Measurements from ENCODE around the gene PTPRN2. TPM values are rescaled to one million over a fixed set of nuclear protein-coding genes. Genes with fewer than 3 reads are reported as not detected.

Gene PTPRN2
- total and polyA plus RNA-seq, 2 of the 13 experiments (the other 11 are each of a cell fraction or from before 2014, with no cell fraction given): 2.5 to 24.2 TPM

- DNase-seq (ENCODE audit: low spot score) (no peak), FAIRE-seq (no peak), ATAC-seq (no peak)
- H4K20me1 ChIP-seq (ENCODE audit: insufficient read depth, low read length): 0 out of 2 replicates have a peak, but pooled peaks cover 3% of the 10 kb centered on the region
- no peak overlapping the region for H3K9ac ChIP-seq (ENCODE audit: insufficient read depth, low read depth, low read length)
- no peaks in the 10 kb centered on the region for H3K79me2 ChIP-seq (ENCODE audit: insufficient read depth, low read length)
- H3K27me3 ChIP-seq (ENCODE audit: control insufficient read depth in 1 of 2, insufficient read depth in 2 of 2, low read length in 2 of 2): peaks cover 2 to 55% of the 10 kb centered on the region in 2 experiments; a peak in 3 of 5 replicates
- H2AFZ ChIP-seq (ENCODE audit: low read length): no peak overlapping the region
- no peak overlapping the region for H3K4me3 ChIP-seq (replicated peaks in 1 of 3; ENCODE audit: insufficient read depth in 1 of 3, low read depth in 2 of 3, low read length in 3 of 3)
- in situ Hi-C loops (cut with HindIII; ENCODE audit: extremely low pct_ligation_motif_present, low pct_unique_long_range_greater_than_20kb): no loop called here
- H3K4me2 ChIP-seq (ENCODE audit: low read depth, low read length): no peak overlapping the region
- TF ChIP-seq ZNF101 (CRISPR knock-in tag; IDR thresholded peaks at IDR 0.05; ENCODE audit: borderline replicate concordance, low read depth): no peak
- no peak for TF ChIP-seq ZNF709 (CRISPR knock-in tag; IDR thresholded peaks at IDR 0.05)
- no peak for TF ChIP-seq U2AF1 (optimal IDR thresholded peaks at IDR 0.05; ENCODE audit: low read depth, low read length)
- TF ChIP-seq SRSF4 (IDR thresholded peaks at IDR 0.05; ENCODE audit: low read depth, low read length, poor library complexity, severe bottlenecking): no peak
- TF ChIP-seq MAF1 (CRISPR knock-in tag; IDR thresholded peaks at IDR 0.05; ENCODE audit: borderline replicate concordance): no peak
- TF ChIP-seq ZFP37 (CRISPR knock-in tag; IDR thresholded peaks at IDR 0.05; ENCODE audit: borderline replicate concordance): no peak
- no peak for TF ChIP-seq ZNF136 (CRISPR knock-in tag; IDR thresholded peaks at IDR 0.05; ENCODE audit: low read depth)
- no peak for TF ChIP-seq POLR2A (IDR thresholded peaks at IDR 0.05; ENCODE audit: insufficient read depth in 1 of 2, low read depth in 2 of 2, low read length in 2 of 2)
- TF ChIP-seq CBX1 (IDR thresholded peaks at IDR 0.05; ENCODE audit: low read depth): no peak
- no peak for TF ChIP-seq TCF12 (IDR thresholded peaks at IDR 0.05)
- TF ChIP-seq TCF12 (CRISPR knock-in tag; IDR thresholded peaks at IDR 0.05): no peak
- TF ChIP-seq ZNF180 (CRISPR knock-in tag; IDR thresholded peaks at IDR 0.05; ENCODE audit: borderline replicate concordance, low read depth): no peak
- no peak for TF ChIP-seq ZBED4 (CRISPR knock-in tag; IDR thresholded peaks at IDR 0.05; ENCODE audit: borderline replicate concordance)
- no peak for TF ChIP-seq XBP1 (CRISPR knock-in tag; IDR thresholded peaks at IDR 0.05)
- TF ChIP-seq EEA1 (CRISPR knock-in tag; IDR thresholded peaks at IDR 0.05; ENCODE audit: borderline replicate concordance): no peak
- no peak for TF ChIP-seq ZIK1 (CRISPR knock-in tag; IDR thresholded peaks at IDR 0.05; ENCODE audit: borderline replicate concordance, low read depth)
- TF ChIP-seq ZBTB37 (CRISPR knock-in tag; IDR thresholded peaks at IDR 0.05): no peak
- TF ChIP-seq ZNF790 (CRISPR knock-in tag; IDR thresholded peaks at IDR 0.05; ENCODE audit: borderline replicate concordance): no peak
- BruUV-seq (replicated peaks): no TSS peak
- no peaks in the 10 kb centered on the region for H3K4me1 ChIP-seq (ENCODE audit: insufficient read depth, low read length)
- ChIA-PET POLR2A (no interaction called here), CTCF (ENCODE audit: low intra/inter-chr PET ratio, low total read pairs) (no interaction called here)
- peaks cover 6% of the 10 kb centered on the region; the same call in 1 of the 2 replicates for H3K9me3 ChIP-seq (ENCODE audit: low read length)
- intact Hi-C loops (cut with micrococcal nuclease; ENCODE audit: unreplicated experiment): no loop called here
- WGBS (ENCODE audit: low lambda C conversion rate): 32% methylated on average over 13 of the region's 13 CpGs
- no peak overlapping the region for H3K27ac ChIP-seq (ENCODE audit: extremely low read length, insufficient read depth, low read length)
- no peaks in the 10 kb centered on the region for H3K36me3 ChIP-seq (replicated peaks in 1 of 2; ENCODE audit: control insufficient read depth in 1 of 2, insufficient read depth in 2 of 2, low read length in 2 of 2)
Measured at GRCh38 chr7:157495594-157495993, 1092.0 kb downstream of the PTPRN2 start.
